Gastroesophageal sphincter (tissue), 4 donors: ENCODE measurements around the gene GSG1L2. TPM values are rescaled to one million over a fixed set of nuclear protein-coding genes. Genes with fewer than 3 reads are reported as not detected.

Experiments used
- ATAC-seq: fragments of 150-250 bp; one replicate; pipeline ENCODE4 v1.9.1; 2016; ENCODE audit warnings: mild to moderate bottlenecking, moderate library complexity
- H3K27ac ChIP-seq, 4 donors: fragments of 200-600 bp; sonication (generic) in 3 of 4; 1 replicate in 3 of 4; 2 replicates in 1 of 4; pipeline ENCODE4 v1.5.1; 2016 to 2019
- H3K27me3 ChIP-seq: fragments of 200-600 bp; sonication (generic); one replicate; pipeline ENCODE4 v1.5.1; 2019
- H3K36me3 ChIP-seq, 2 donors: fragments of 200-600 bp; sonication (generic); one replicate each; pipeline ENCODE4 v1.5.1; 2019; ENCODE audit warnings: control low read depth in 1 of 2
- H3K4me1 ChIP-seq, 3 donors: fragments of 200-600 bp; sonication (generic); 1 replicate in 2 of 3; 2 replicates in 1 of 3; pipeline ENCODE4 v1.5.1; 2016 to 2019; ENCODE audit warnings: control low read depth in 2 of 3
- H3K4me3 ChIP-seq, 2 donors: fragments of 200-600 bp; sonication (generic); one replicate each; pipeline ENCODE4 v1.5.1; 2019; ENCODE audit warnings: mild to moderate bottlenecking in 1 of 2, moderate library complexity in 1 of 2
- H3K9me3 ChIP-seq, 3 donors: fragments of 200-600 bp; sonication (generic); one replicate each; pipeline ENCODE4 v1.5.1; 2017 to 2019; ENCODE audit warnings: control low read depth in 2 of 3
- EP300 ChIP-seq: sonication (generic); formaldehyde crosslinking; IDR thresholded peaks from one replicate; pipeline ENCODE4 v1.6.1; 2017; ENCODE audit warnings: antibody characterized with exemption, mild to moderate bottlenecking
- POLR2A ChIP-seq, 2 donors: fragments of 450-650 bp; IDR thresholded peaks; one replicate each; pipeline ENCODE4 v1.6.1; 2017; ENCODE audit warnings: antibody characterized with exemption in 2 of 2, mild to moderate bottlenecking in 2 of 2, moderate library complexity in 1 of 2
- POLR2AphosphoS5 ChIP-seq: sonication (generic); formaldehyde crosslinking; IDR thresholded peaks from one replicate; pipeline ENCODE4 v1.6.1; 2017; ENCODE audit warnings: antibody characterized with exemption
- WGBS, 2 donors: methylation state at CpG; one replicate each; pipeline ENCODE4 v1.1.5; 2018; ENCODE audit warnings: low coverage in 1 of 2; 5-methylcytosine and 5-hydroxymethylcytosine counted together
- total RNA-seq, 4 donors: library from RNA; depleted of rRNA; stranded (reverse); fragments of >200 nt; gene quantifications; one replicate each; pipeline ENCODE4 v1.1.0, GENCODE V29; 2016
- TF ChIP-seq, protein P1 (sequence below), 4 experiments: fragments of 200-600 bp in 2 of 4; fragments of 450-650 bp in 2 of 4; sonication (generic) in 1 of 4; IDR thresholded peaks; one replicate each; pipeline ENCODE4 v1.5.1; 2017 to 2019; ENCODE audit warnings: antibody characterized with exemption in 4 of 4, mild to moderate bottlenecking in 2 of 4, moderate library complexity in 2 of 4

Gene GSG1L2
- total RNA-seq, 4 donors from 2014 or later, result not detected

DNA sequence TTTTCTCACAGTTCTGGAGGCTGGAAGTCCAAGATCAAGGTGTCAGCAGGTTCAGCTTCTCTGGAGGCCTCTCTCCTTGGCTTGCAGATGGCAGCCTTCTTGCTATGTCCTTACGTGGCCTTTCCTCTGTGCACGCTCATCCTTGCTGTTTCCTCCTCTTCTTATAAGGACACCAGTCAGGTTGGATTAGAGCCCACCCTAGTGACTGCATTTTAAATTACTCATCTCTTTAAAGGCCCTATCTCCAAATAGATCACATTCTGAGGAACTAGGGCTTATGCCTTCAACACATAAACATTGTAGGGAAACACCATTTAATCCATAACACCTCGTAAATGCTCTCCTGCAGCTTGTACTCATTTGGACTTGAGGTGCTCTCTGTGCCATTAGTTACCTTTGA lies 66.8 kb downstream of the GSG1L2 start:
- WGBS, 2 donors, result 71 to 88% methylated on average over 3 of the region's 3 CpGs
- Histone ChIP-seq H3K4me3 (no peak overlapping the region), H3K9me3 (peaks cover 0 to 6% (median 0%) of the 10 kb centered on the region in 3 donors), H3K36me3 (no peaks in the 10 kb centered on the region), H3K27ac (no peak overlapping the region), H3K4me1 (no peaks in the 10 kb centered on the region), H3K27me3 (no peaks in the 10 kb centered on the region)
- no peak for ATAC-seq
- TF ChIP-seq POLR2AphosphoS5 (no peak), POLR2A (IDR thresholded peaks at IDR 0.05) (no peak), EP300 (no peak)
- TF ChIP-seq, protein P1, sequence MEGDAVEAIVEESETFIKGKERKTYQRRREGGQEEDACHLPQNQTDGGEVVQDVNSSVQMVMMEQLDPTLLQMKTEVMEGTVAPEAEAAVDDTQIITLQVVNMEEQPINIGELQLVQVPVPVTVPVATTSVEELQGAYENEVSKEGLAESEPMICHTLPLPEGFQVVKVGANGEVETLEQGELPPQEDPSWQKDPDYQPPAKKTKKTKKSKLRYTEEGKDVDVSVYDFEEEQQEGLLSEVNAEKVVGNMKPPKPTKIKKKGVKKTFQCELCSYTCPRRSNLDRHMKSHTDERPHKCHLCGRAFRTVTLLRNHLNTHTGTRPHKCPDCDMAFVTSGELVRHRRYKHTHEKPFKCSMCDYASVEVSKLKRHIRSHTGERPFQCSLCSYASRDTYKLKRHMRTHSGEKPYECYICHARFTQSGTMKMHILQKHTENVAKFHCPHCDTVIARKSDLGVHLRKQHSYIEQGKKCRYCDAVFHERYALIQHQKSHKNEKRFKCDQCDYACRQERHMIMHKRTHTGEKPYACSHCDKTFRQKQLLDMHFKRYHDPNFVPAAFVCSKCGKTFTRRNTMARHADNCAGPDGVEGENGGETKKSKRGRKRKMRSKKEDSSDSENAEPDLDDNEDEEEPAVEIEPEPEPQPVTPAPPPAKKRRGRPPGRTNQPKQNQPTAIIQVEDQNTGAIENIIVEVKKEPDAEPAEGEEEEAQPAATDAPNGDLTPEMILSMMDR (IDR thresholded peaks at IDR 0.05), result no peak

Other genes starting within 250 kb of the GSG1L2 start
- gene STX8, start 246.3 kb downstream of the GSG1L2 start, total RNA-seq, result 100 to 1,000 TPM in 1 of 4 donors, 10 to 100 TPM in 3; 67.9 to 106 (median 87.1) TPM
- gene CFAP52, start 245.4 kb downstream of the GSG1L2 start, total RNA-seq, result 1 to 10 TPM in 1 of 4 donors, under 1 TPM in 1, not detected in 2; 0.40 to 4.2 TPM
- gene USP43, start 176.6 kb downstream of the GSG1L2 start, total RNA-seq, result under 1 TPM in 2 of 4 donors, not detected in 2; 0.17 to 0.27 TPM
- not detected for gene DHRS7C, start 30.5 kb downstream of the GSG1L2 start, total RNA-seq
- 10 to 100 TPM in 3 of 4 donors, 1 to 10 TPM in 1; 7.2 to 14.5 (median 13.8) TPM for gene GLP2R, start 3.8 kb upstream of the GSG1L2 start, total RNA-seq
- under 1 TPM in 3 of 4 donors, not detected in 1; 0.27 to 0.81 (median 0.32) TPM for gene RCVRN, start 83.2 kb upstream of the GSG1L2 start, total RNA-seq